ENCODE data around the gene TIMM17A.
"Not testable (repeated sequence)": the region's sequence is repeated elsewhere in the genome, so short reads cannot be mapped to it uniquely, and the experiment has no call there.

TIMM17A gene

DNA sequence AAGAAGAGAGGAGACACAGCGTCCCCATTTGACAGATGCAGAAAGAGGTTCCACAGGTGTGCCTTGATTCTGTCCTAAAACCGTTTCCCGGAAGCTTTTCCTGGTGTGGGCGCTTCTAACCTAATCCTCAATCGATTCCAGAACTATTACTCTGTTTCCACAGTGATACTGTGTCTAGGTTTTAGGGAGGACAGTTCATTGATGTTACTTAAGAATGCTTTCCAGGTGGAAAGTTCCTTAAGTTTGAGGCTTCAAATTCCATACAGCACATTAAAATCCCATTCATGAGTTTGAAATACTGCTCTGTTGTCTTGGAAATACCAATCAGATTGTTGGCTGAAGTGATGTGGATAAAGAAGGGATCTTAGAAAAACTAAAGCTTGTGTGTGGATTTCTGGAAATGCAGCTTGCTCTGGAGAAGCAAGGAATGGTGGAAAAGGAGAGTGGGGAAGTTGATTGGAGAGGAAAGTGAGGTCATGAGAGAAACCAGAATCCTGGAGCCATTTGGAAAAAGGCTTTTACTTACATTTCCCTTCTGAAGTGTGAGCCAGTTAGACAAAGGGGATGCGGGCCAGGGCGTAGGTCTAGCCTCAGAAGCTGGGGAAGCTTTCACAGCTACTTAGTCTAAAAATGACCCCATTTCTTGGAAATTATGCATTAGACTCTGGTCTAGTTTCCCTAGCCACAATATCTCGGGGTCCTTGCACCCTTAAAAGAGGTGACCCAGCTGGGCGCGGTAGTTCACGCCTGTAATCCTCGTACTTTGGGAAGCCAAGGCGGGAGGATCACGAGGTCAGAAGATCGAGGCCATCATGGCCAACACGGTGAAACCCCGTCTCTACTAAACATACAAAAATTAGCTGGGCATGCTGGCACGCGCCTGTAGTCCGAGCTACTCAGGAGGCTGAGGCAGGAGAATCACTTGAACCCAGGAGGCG is 61.8 kb downstream of the TIMM17A start:
- DNase-seq = no peak

DNA sequence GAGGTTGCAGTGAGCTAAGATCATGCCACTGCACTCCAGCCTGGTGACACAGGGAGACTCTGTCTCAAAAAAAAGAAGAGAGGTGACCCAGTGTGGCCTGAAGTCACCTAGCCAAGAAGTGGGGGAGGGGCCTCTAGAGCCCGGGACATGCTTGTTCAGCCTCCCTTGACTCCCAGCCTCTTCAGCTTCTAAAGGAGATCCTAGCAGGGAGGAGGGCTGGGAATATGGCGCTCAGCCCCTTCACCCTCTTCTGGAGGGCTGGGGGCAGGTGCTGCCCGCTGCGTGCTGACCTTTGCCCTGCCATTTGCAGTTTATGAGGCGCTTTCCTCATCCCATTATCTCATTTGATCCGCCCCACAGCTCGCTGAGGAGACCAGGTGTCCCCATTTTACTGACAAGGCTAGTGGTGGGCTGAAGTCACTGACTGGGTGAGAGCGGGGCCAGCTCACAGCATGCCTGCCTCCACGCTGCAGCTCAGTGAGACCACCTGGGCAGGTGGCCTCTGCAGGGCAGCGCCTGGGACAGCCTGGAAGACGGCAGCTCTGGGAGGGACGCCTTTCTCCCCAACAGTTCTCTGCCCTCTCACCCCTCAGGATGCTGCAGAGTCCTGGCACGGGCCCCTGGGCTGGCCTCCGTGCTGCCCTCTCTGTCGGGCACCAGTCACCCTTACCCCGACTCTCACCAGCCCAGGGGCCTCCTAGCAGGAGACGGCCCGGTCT is 62.6 kb downstream of the TIMM17A start:
- no peak for DNase-seq

DNA sequence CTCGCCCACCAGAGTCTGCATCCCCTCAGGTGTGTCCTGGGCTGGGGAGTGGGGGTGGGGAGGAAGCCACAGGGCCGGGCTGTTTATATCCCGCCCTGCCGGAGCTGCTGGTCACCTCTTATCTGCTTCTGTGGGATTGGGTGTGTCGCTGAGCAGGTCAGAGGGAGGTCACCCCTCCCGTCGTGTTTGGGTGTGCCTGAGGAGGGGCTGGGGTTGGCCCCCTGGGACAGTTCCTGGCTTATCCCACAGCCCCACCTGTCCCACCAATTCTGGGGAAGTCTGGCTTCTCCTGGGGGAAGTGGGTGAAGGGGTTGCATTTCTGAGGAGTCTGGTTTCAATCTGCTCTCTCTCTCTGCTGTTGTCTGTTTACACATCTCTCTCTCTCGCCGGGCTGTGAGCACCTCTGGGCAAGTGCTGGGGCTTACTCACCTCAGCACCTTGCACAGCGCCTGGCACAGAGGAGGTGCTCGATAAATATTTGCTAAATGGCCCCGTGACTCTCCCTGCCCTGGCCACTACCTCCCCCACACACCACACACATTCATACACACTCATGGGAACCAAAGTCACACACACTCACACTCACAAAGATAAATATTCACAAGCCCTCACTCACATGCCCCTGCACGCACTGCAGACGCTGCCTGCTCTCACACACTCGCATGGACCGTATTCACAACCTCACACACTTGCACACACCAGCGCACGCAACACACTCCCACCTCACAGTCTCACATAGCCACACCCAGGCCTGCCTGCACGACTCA is 63.3 kb downstream of the TIMM17A start:
- no peak for DNase-seq

DNA sequence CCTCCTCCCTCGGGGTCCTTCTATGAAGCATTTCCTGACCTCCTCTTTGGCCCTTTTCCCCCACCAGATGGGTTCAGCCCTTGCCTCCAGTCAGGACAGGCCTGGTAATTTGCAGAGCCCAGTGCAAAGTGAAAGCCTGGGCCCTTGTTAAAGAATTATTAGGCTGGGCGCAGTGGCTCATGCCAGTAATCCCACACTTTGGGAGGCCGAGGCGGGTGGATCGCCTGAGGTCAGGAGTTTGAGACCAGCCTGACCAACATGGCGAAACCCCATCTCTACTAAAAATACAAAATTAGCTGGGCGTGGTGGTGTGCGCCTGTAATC is 63.9 kb downstream of the TIMM17A start:
- DNase-seq = not testable (repeated sequence)
